Neuronal stem cell (in vitro differentiated cells): ENCODE results near the gene PDE4C.

Source experiments
- DNase-seq: peaks from one replicate; pipeline ENCODE4 v3.0.0-alpha.2; 2013; ENCODE audit warnings: low spot score
- H2AFZ ChIP-seq: one replicate; pipeline ENCODE4 v1.6.1; 2013; ENCODE audit warnings: mild to moderate bottlenecking, low read length, inconsistent platforms
- H2AK5ac ChIP-seq: 2 replicates; pipeline ENCODE4 v1.6.1; 2013; ENCODE audit warnings: low read depth, mild to moderate bottlenecking, inconsistent platforms, low read length, moderate library complexity, mixed read lengths
- H2BK120ac ChIP-seq: 2 replicates; pipeline ENCODE4 v1.6.1; 2013; ENCODE audit warnings: low read depth, mild to moderate bottlenecking, inconsistent platforms, low read length, moderate library complexity, mixed read lengths
- H2BK12ac ChIP-seq: one replicate; pipeline ENCODE4 v1.6.1; 2013; ENCODE audit warnings: low read length, inconsistent platforms
- H2BK15ac ChIP-seq: 2 replicates; pipeline ENCODE4 v1.6.1; 2013; ENCODE audit warnings: mild to moderate bottlenecking, low read length, inconsistent platforms, mixed read lengths
- H2BK5ac ChIP-seq: one replicate; pipeline ENCODE4 v1.6.1; 2013; ENCODE audit warnings: inconsistent platforms, mild to moderate bottlenecking, low read length, moderate library complexity
- H3K14ac ChIP-seq: one replicate; pipeline ENCODE4 v1.6.1; 2013; ENCODE audit warnings: low read length, inconsistent platforms
- H3K18ac ChIP-seq: 2 replicates; pipeline ENCODE4 v1.6.1; 2013; ENCODE audit warnings: low read length, inconsistent platforms
- H3K23ac ChIP-seq: 2 replicates; pipeline ENCODE4 v1.6.1; 2013; ENCODE audit warnings: low read depth, mild to moderate bottlenecking, mixed read lengths, low read length, inconsistent platforms; ENCODE audit not compliant: poor library complexity
- H3K27ac ChIP-seq: replicated peaks from 3 replicates; pipeline ENCODE4 v1.5.1; 2013; ENCODE audit warnings: low read length, inconsistent platforms
- H3K27me3 ChIP-seq, 3 experiments: 2 replicates each; pipeline ENCODE4 v1.6.1; 2013; ENCODE audit warnings: low read length in 3 of 3, mild to moderate bottlenecking in 2 of 3, inconsistent platforms in 1 of 3, low read depth in 1 of 3, mixed read lengths in 1 of 3, moderate library complexity in 1 of 3; ENCODE audit not compliant: control insufficient read depth in 3 of 3, insufficient read depth in 3 of 3
- H3K36me3 ChIP-seq, 2 donors: replicated peaks in 1 of 2; 2 replicates each; pipeline ENCODE4 v1.6.1; 2013; ENCODE audit warnings: low read length in 2 of 2; ENCODE audit not compliant: control insufficient read depth in 2 of 2, insufficient read depth in 2 of 2
- H3K4ac ChIP-seq: 2 replicates; pipeline ENCODE4 v1.6.1; 2013; ENCODE audit warnings: inconsistent platforms, mild to moderate bottlenecking, low read length, moderate library complexity
- H3K4me1 ChIP-seq, 2 donors: 1 replicate in 1 of 2; 2 replicates in 1 of 2; pipeline ENCODE4 v1.6.1; 2013; ENCODE audit warnings: low read length in 2 of 2, low read depth in 1 of 2; ENCODE audit not compliant: control insufficient read depth in 2 of 2, insufficient read depth in 1 of 2
- H3K4me2 ChIP-seq: one replicate; pipeline ENCODE4 v1.6.1; 2013; ENCODE audit warnings: mild to moderate bottlenecking, low read length, inconsistent platforms; ENCODE audit not compliant: insufficient read depth, poor library complexity, severe bottlenecking
- H3K4me3 ChIP-seq, 2 donors: 2 replicates each; pipeline ENCODE4 v1.5.1; 2013; ENCODE audit warnings: low read length in 2 of 2, mild to moderate bottlenecking in 2 of 2, inconsistent platforms in 1 of 2, moderate library complexity in 1 of 2
- H3K79me1 ChIP-seq: one replicate; pipeline ENCODE4 v1.6.1; 2013; ENCODE audit warnings: low read depth, mild to moderate bottlenecking, inconsistent platforms, low read length, moderate library complexity
- H3K9ac ChIP-seq: one replicate; pipeline ENCODE4 v1.6.1; 2013; ENCODE audit warnings: mild to moderate bottlenecking, low read depth, low read length, inconsistent platforms; ENCODE audit not compliant: poor library complexity
- H3K9me3 ChIP-seq, 2 donors: replicated peaks in 1 of 2; 2 replicates each; pipeline versions ENCODE3 to v1.6.1; 2013; ENCODE audit warnings: low read length in 2 of 2, mild to moderate bottlenecking in 2 of 2, inconsistent platforms in 1 of 2, low read depth in 1 of 2, mixed read lengths in 1 of 2, moderate library complexity in 1 of 2; ENCODE audit not compliant: control insufficient read depth in 2 of 2, insufficient read depth in 1 of 2
- H4K8ac ChIP-seq: one replicate; pipeline ENCODE4 v1.6.1; 2013; ENCODE audit warnings: low read depth, mild to moderate bottlenecking, inconsistent platforms, low read length, moderate library complexity
- H4K91ac ChIP-seq: one replicate; pipeline ENCODE4 v1.6.1; 2013; ENCODE audit warnings: low read length, low read depth, mild to moderate bottlenecking, inconsistent platforms; ENCODE audit not compliant: poor library complexity
- WGBS, 2 donors: extraction: QIAGEN DNeasy Blood & Tissue Kit; methylation state at CpG; one replicate each; pipeline ENCODE4 v1.1.7; 2013; ENCODE audit warnings: missing lambda C conversion rate in 2 of 2, mixed read lengths in 1 of 2; ENCODE audit not compliant: insufficient read length in 2 of 2, insufficient replicate concordance in 1 of 2; ENCODE audit errors: extremely low coverage in 2 of 2; 5-methylcytosine and 5-hydroxymethylcytosine counted together

The PDE4C gene

DNA sequence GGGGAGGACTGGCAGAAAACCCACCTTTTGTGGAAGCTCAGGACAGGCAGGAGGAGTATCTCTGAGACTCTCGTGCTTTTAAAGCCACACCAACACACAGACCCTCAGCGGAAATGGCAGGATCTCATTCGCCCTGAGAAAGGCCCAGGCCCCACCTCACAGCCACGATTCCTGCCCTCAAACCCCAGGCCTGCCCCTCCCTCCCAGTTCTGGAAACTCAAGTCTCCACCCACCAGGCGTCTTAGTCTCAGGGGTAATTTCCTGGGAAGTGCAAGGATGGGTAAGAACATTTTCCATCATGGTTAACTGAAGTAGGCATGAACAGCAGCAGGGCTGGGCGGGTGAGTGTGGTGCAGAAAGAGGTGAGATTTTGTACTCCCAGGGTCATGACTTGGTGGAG lies 8.0 kb upstream of the PDE4C start:
- no peak overlapping the region for H2AFZ ChIP-seq
- no peak overlapping the region for H3K9ac ChIP-seq
- peaks cover 0 to 17% (median 9%) of the 10 kb centered on the region in 3 experiments for H3K27me3 ChIP-seq
- peaks cover 0 to 4% of the 10 kb centered on the region in 2 donors for H3K9me3 ChIP-seq
- no peak overlapping the region for H3K27ac ChIP-seq
- H3K4me1 ChIP-seq = peaks cover 4 to 6% of the 10 kb centered on the region in 2 donors
- no peak overlapping the region for H3K14ac ChIP-seq
- no peak for DNase-seq
- H2BK15ac ChIP-seq = no peak overlapping the region
- H2AK5ac ChIP-seq = no peak overlapping the region
- H3K4me3 ChIP-seq = no peak overlapping the region
- H4K91ac ChIP-seq = no peak overlapping the region
- no peak overlapping the region for H3K18ac ChIP-seq
- no peak overlapping the region for H2BK120ac ChIP-seq
- no peak overlapping the region for H3K23ac ChIP-seq
- H3K79me1 ChIP-seq = peaks cover 3% of the 10 kb centered on the region
- no peak overlapping the region for H3K4ac ChIP-seq
- H3K4me2 ChIP-seq = no peak overlapping the region
- WGBS, 2 donors = no CpG with 5 or more reads among the region's 6 CpGs
- H2BK12ac ChIP-seq = no peak overlapping the region
- H2BK5ac ChIP-seq = no peak overlapping the region
- H4K8ac ChIP-seq = no peak overlapping the region
- no peaks in the 10 kb centered on the region for H3K36me3 ChIP-seq

- Histone ChIP-seq H3K27ac (no peak overlapping the region), H3K4me3 (peak overlapping the region in 1 of 2 donors; percentile 32)
These were observed 7.1 kb upstream of the PDE4C start for GRCh38 chr19:18233224-18233825.

DNA sequence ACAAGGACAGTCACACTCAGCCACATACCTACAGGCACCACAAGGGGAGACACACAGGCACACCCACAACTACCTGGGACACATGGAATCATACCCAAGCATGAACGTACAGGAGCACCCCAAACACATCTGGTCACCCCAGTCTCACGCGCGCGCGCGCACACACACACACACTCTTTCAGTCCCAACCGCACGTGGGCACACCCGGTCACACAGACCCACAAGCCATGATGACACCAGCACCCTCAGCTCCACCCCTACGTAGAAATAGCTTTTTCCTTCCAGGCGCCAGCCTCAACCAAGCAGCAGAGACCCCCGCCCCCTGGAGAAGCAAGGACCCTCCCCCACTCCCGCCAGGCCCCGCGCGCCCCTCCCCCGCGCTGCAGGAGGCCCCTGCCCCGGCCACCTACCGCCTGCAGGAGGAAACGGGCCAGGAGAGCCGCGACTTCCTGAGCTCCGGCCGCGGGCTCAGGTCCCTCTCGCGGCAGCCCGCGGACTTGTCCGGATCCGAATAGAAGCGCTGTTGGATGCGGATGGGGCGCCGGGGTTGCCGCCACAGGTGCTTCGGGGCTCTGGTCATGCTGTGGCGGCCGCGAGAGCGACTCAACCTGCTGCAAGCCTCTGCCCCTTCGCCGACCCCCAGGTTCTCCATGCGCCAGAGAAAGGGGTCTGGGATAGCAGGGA lies 6.4 kb upstream of the PDE4C start:
- H3K23ac ChIP-seq = peak overlapping the region; percentile 65
- H3K27me3 ChIP-seq = peaks cover 0 to 17% (median 10%) of the 10 kb centered on the region in 3 experiments
- peak overlapping the region; percentile 47 for H2AFZ ChIP-seq
- no peak overlapping the region for H2BK12ac ChIP-seq
- no peaks in the 10 kb centered on the region for H3K36me3 ChIP-seq
- H2BK120ac ChIP-seq = no peak overlapping the region
- no peak overlapping the region for H3K27ac ChIP-seq
- H3K79me1 ChIP-seq = peaks cover 3% of the 10 kb centered on the region
- H2AK5ac ChIP-seq = no peak overlapping the region
- peak overlapping the region; percentile 3 to 32 for H3K4me3 ChIP-seq
- WGBS, 2 donors = no CpG with 5 or more reads among the region's 46 CpGs
- H3K4ac ChIP-seq = no peak overlapping the region
- H3K4me2 ChIP-seq = peak overlapping the region; percentile 66
- DNase-seq = peak; percentile 82
- no peak overlapping the region for H4K8ac ChIP-seq
- no peak overlapping the region for H3K14ac ChIP-seq
- peak overlapping the region; percentile 30 for H3K9ac ChIP-seq
- H3K9me3 ChIP-seq = peaks cover 0 to 4% of the 10 kb centered on the region in 2 donors
- H3K18ac ChIP-seq = peak overlapping the region; percentile 1
- no peak overlapping the region for H2BK15ac ChIP-seq
- no peak overlapping the region for H4K91ac ChIP-seq
- no peak overlapping the region for H2BK5ac ChIP-seq
- H3K4me1 ChIP-seq = peaks cover 4 to 6% of the 10 kb centered on the region in 2 donors

More at GRCh38 chr19:18233224-18233825, 7.1 kb upstream of the PDE4C start:
- peaks cover 4 to 6% of the 10 kb centered on the region in 2 donors for H3K4me1 ChIP-seq
- peak overlapping the region; percentile 65 for H3K23ac ChIP-seq
- no peak for DNase-seq
- no peak overlapping the region for H2BK120ac ChIP-seq
- no peak overlapping the region for H2BK15ac ChIP-seq
- no peak overlapping the region for H4K91ac ChIP-seq
- H4K8ac ChIP-seq = no peak overlapping the region
- no peak overlapping the region for H3K18ac ChIP-seq
- H3K4ac ChIP-seq = no peak overlapping the region
- H2AFZ ChIP-seq = peak overlapping the region; percentile 47
- no peak overlapping the region for H2AK5ac ChIP-seq
- no CpG with 5 or more reads among the region's 37 CpGs for WGBS, 2 donors
- no peak overlapping the region for H2BK5ac ChIP-seq
- H3K14ac ChIP-seq = no peak overlapping the region
- peaks cover 3% of the 10 kb centered on the region for H3K79me1 ChIP-seq
- peak overlapping the region; percentile 66 for H3K4me2 ChIP-seq
- no peak overlapping the region for H3K9ac ChIP-seq
- H2BK12ac ChIP-seq = no peak overlapping the region
- H3K9me3 ChIP-seq = peaks cover 0 to 4% of the 10 kb centered on the region in 2 donors
- peaks cover 0 to 17% (median 9%) of the 10 kb centered on the region in 3 experiments for H3K27me3 ChIP-seq
- H3K36me3 ChIP-seq = no peaks in the 10 kb centered on the region

DNA sequence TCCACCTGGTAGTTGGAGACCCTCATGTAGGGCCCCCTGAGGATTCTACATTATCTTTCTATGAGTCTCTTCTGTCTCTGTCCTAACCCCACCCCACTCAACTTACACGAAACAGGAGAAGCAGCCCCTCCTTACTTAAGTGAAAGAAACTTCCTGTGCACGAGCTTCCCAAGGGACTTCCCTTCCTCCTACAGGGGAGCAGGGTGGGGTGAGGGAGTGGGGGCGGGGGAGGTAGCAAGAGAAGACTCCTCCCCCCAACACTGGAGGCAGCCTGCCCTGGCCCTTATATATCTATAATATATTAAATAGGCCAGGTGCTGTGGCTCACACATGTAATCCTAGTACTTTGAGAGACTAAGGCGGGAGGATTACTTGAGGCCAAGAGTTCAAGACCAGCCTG lies 5.5 kb upstream of the PDE4C start:
- Histone ChIP-seq H3K27me3 (peaks cover 0 to 19% (median 17%) of the 10 kb centered on the region in 3 experiments), H4K91ac (no peak overlapping the region), H3K9ac (no peak overlapping the region), H3K18ac (no peak overlapping the region), H3K36me3 (no peaks in the 10 kb centered on the region), H2AK5ac (no peak overlapping the region), H3K14ac (no peak overlapping the region), H3K4me1 (peaks cover 4 to 6% of the 10 kb centered on the region in 2 donors), H3K79me1 (peaks cover 3% of the 10 kb centered on the region), H3K9me3 (peaks cover 0 to 4% of the 10 kb centered on the region in 2 donors), H2AFZ (no peak overlapping the region), H2BK12ac (no peak overlapping the region), H2BK5ac (no peak overlapping the region), H3K4ac (no peak overlapping the region), H3K27ac (no peak overlapping the region), H2BK120ac (no peak overlapping the region), H2BK15ac (no peak overlapping the region), H3K4me3 (no peak overlapping the region), H4K8ac (no peak overlapping the region), H3K4me2 (no peak overlapping the region), H3K23ac (no peak overlapping the region)
- no peak for DNase-seq
- no CpG with 5 or more reads among the region's 4 CpGs for WGBS, 2 donors
